HEK293 (cell line): ENCODE results near the gene NR3C1.
"Not testable (repeated sequence)": the region's sequence is repeated elsewhere in the genome, so short reads cannot be mapped to it uniquely, and the experiment has no call there.

ENCODE experiments used
- CTCF ChIA-PET: fragments of 350-600 bp; formaldehyde crosslinking; extraction: SDS; loops from one replicate; lab custom pipeline; 2021; ENCODE audit warnings: antibody characterized with exemption; lab: Yijun Ruan, JAX
- POLR2A ChIA-PET: fragments of 300-600 bp; formaldehyde crosslinking; extraction: SDS; loops from one replicate; lab custom pipeline; 2020; ENCODE audit warnings: antibody characterized with exemption, inconsistent platforms; lab: Yijun Ruan, JAX
- H3K27ac ChIP-seq: fragments of 200-500 bp; sonication (Bioruptor generic); 2 replicates; pipeline ENCODE4 v1.5.1; 2014; ENCODE audit warnings: low read depth, low read length, control low read depth, inconsistent platforms; ENCODE audit errors: extremely low read depth
- H3K36me3 ChIP-seq, 2 experiments: fragments of 200-500 bp in 1 of 2; sonication (Bioruptor generic) in 1 of 2; 1 replicate in 1 of 2; 2 replicates in 1 of 2; pipeline ENCODE4 v1.5.1; 2014 to 2017; ENCODE audit warnings: inconsistent platforms in 2 of 2, low read length in 2 of 2; ENCODE audit not compliant: control insufficient read depth in 2 of 2, insufficient read depth in 1 of 2
- H3K4me1 ChIP-seq: fragments of 200-500 bp; sonication (Bioruptor generic); 2 replicates; pipeline ENCODE4 v1.5.1; 2014; ENCODE audit warnings: mild to moderate bottlenecking, low read length, inconsistent platforms; ENCODE audit not compliant: control insufficient read depth, insufficient read depth
- H3K4me3 ChIP-seq: 2 replicates; pipeline ENCODE4 v1.5.1; 2011; ENCODE audit warnings: low read depth, mild to moderate bottlenecking, control low read depth, low read length, moderate library complexity
- H3K9me3 ChIP-seq: fragments of 200-500 bp; sonication (Bioruptor generic); 2 replicates; pipeline ENCODE4 v1.5.1; 2014; ENCODE audit warnings: low read depth, low read length, inconsistent platforms; ENCODE audit not compliant: control insufficient read depth, insufficient read depth
- KLF9 ChIP-seq: fragments of 450-650 bp; formaldehyde crosslinking; IDR thresholded peaks from 2 replicates; pipeline ENCODE4 v1.5.1; 2016; ENCODE audit warnings: missing biosample characterization, missing genetic modification characterization, low read depth
- MYNN ChIP-seq: fragments of 450-650 bp; formaldehyde crosslinking; IDR thresholded peaks from 2 replicates; pipeline ENCODE4 v1.5.1; 2016; ENCODE audit warnings: missing biosample characterization, missing genetic modification characterization, borderline replicate concordance
- PRDM10 ChIP-seq: fragments of 450-650 bp; formaldehyde crosslinking; IDR thresholded peaks from 2 replicates; pipeline ENCODE4 v1.5.1; 2016; ENCODE audit warnings: missing biosample characterization, missing genetic modification characterization
- YY2 ChIP-seq: fragments of 450-650 bp; formaldehyde crosslinking; IDR thresholded peaks from 2 replicates; pipeline ENCODE4 v1.5.1; 2016; ENCODE audit warnings: missing biosample characterization, missing genetic modification characterization
- ZBTB10 ChIP-seq: fragments of 450-650 bp; formaldehyde crosslinking; IDR thresholded peaks from 2 replicates; pipeline ENCODE4 v1.5.1; 2016; ENCODE audit warnings: missing biosample characterization, missing genetic modification characterization
- ZBTB17 ChIP-seq: fragments of 450-650 bp; formaldehyde crosslinking; IDR thresholded peaks from 2 replicates; pipeline ENCODE4 v1.5.1; 2016; ENCODE audit warnings: missing biosample characterization, missing genetic modification characterization
- ZFP3 ChIP-seq: fragments of 450-650 bp; formaldehyde crosslinking; IDR thresholded peaks from 2 replicates; pipeline ENCODE4 v1.5.1; 2016; ENCODE audit warnings: low read depth, missing biosample characterization, missing genetic modification characterization
- ZFP69B ChIP-seq: fragments of 450-650 bp; formaldehyde crosslinking; IDR thresholded peaks from 2 replicates; pipeline ENCODE4 v1.5.1; 2016; ENCODE audit warnings: missing biosample characterization, missing genetic modification characterization
- ZNF157 ChIP-seq: fragments of 450-650 bp; formaldehyde crosslinking; IDR thresholded peaks from 2 replicates; pipeline ENCODE4 v1.5.1; 2016; ENCODE audit warnings: missing biosample characterization, missing genetic modification characterization
- ZNF169 ChIP-seq: fragments of 450-650 bp; formaldehyde crosslinking; IDR thresholded peaks from 2 replicates; pipeline ENCODE4 v1.5.1; 2016; ENCODE audit warnings: missing biosample characterization, missing genetic modification characterization
- ZNF19 ChIP-seq: fragments of 450-650 bp; formaldehyde crosslinking; IDR thresholded peaks from 2 replicates; pipeline ENCODE4; 2016; ENCODE audit warnings: missing biosample characterization, missing genetic modification characterization, low read depth
- ZNF266 ChIP-seq: fragments of 450-650 bp; formaldehyde crosslinking; IDR thresholded peaks from 2 replicates; pipeline ENCODE4 v1.5.1; 2016; ENCODE audit warnings: missing biosample characterization, missing genetic modification characterization, low read depth
- ZNF292 ChIP-seq: fragments of 450-650 bp; formaldehyde crosslinking; IDR thresholded peaks from 2 replicates; pipeline ENCODE4 v1.5.1; 2016; ENCODE audit warnings: low read depth, missing biosample characterization, missing genetic modification characterization, borderline replicate concordance
- ZNF394 ChIP-seq: fragments of 450-650 bp; formaldehyde crosslinking; IDR thresholded peaks from 2 replicates; pipeline ENCODE4 v1.5.1; 2016; ENCODE audit warnings: missing biosample characterization, missing genetic modification characterization, mild to moderate bottlenecking, moderate library complexity, borderline replicate concordance
- ZNF514 ChIP-seq: fragments of 450-650 bp; formaldehyde crosslinking; IDR thresholded peaks from 2 replicates; pipeline ENCODE4 v1.5.1; 2016; ENCODE audit warnings: missing biosample characterization, missing genetic modification characterization
- ZNF776 ChIP-seq: fragments of 450-650 bp; formaldehyde crosslinking; IDR thresholded peaks from 2 replicates; pipeline ENCODE4 v1.5.0; 2017; ENCODE audit warnings: missing biosample characterization, missing genetic modification characterization, borderline replicate concordance
- ZNF785 ChIP-seq: fragments of 450-650 bp; formaldehyde crosslinking; IDR thresholded peaks from 2 replicates; pipeline ENCODE4 v1.5.1; 2016; ENCODE audit warnings: missing biosample characterization, missing genetic modification characterization
- ZSCAN16 ChIP-seq: fragments of 450-650 bp; formaldehyde crosslinking; IDR thresholded peaks from 2 replicates; pipeline ENCODE4 v1.5.1; 2016; ENCODE audit warnings: missing biosample characterization, missing genetic modification characterization

Gene NR3C1

GRCh38 chr5:143328589-143329220 is 74.8 kb downstream of the NR3C1 start (continued):
- TF ChIP-seq ZNF394 (tag by site-specific recombination) (no peak), ZNF785 (no peak), KLF9 (no peak), ZNF266 (tag by site-specific recombination) (no peak), MYNN (tag by site-specific recombination) (no peak), ZBTB17 (no peak)

- CTCF ChIA-PET, POLR2A ChIA-PET, H3K4me3 ChIP-seq, H3K36me3 ChIP-seq, H3K27ac ChIP-seq, H3K9me3 ChIP-seq, H3K4me1 ChIP-seq: not testable (repeated sequence)
These were observed 78.4 kb downstream of the NR3C1 start for GRCh38 chr5:143325086-143325485.

GRCh38 chr5:143322931-143323630 is 80.4 kb downstream of the NR3C1 start:
- H3K27ac ChIP-seq, H3K36me3 ChIP-seq, H3K4me3 ChIP-seq, H3K4me1 ChIP-seq, CTCF ChIA-PET, H3K9me3 ChIP-seq, POLR2A ChIA-PET: not testable (repeated sequence)

- H3K4me1 ChIP-seq, result peaks cover 7% of the 10 kb centered on the region
- CTCF ChIA-PET, result no interaction called here
- TF ChIP-seq ZNF19 (tag by site-specific recombination) (no peak), PRDM10 (tag by site-specific recombination) (no peak), ZNF776 (tag by site-specific recombination) (no peak), ZNF169 (tag by site-specific recombination) (no peak), ZNF157 (tag by site-specific recombination) (no peak), ZFP69B (tag by site-specific recombination) (no peak), ZFP3 (tag by site-specific recombination) (no peak), ZNF514 (tag by site-specific recombination) (no peak), ZSCAN16 (tag by site-specific recombination) (no peak), YY2 (tag by site-specific recombination) (no peak), ZNF292 (tag by site-specific recombination) (no peak), ZBTB10 (no peak)
- TF ChIP-seq, all 188 proteins: peak for 0
- no peak overlapping the region for H3K27ac ChIP-seq
- H3K9me3 ChIP-seq, result no peaks in the 10 kb centered on the region
- no peak overlapping the region for H3K4me3 ChIP-seq
- H3K36me3 ChIP-seq, result no peaks in the 10 kb centered on the region
- POLR2A ChIA-PET, result no interaction called here
These were observed 81.3 kb downstream of the NR3C1 start for GRCh38 chr5:143322176-143322575.
